Liver (tissue), 9 donors: ENCODE data around the gene ROR1. TPM values are rescaled to one million over a fixed set of nuclear protein-coding genes. Genes with fewer than 3 reads are reported as not detected.

ENCODE experiments used
- DNase-seq: peaks from one replicate; pipeline ENCODE4 v3.0.0-alpha.2; 2017; ENCODE audit warnings: low spot score
- H3K27ac ChIP-seq, 2 donors: one replicate each; pipeline ENCODE4 v1.7.0; 2013; ENCODE audit warnings: inconsistent platforms in 2 of 2, low read length in 2 of 2, control low read depth in 1 of 2, low read depth in 1 of 2, mild to moderate bottlenecking in 1 of 2
- H3K27me3 ChIP-seq, 4 donors: one replicate each; pipeline versions ENCODE4 v1.6.1 to v1.7.0; 2013; ENCODE audit warnings: low read length in 3 of 4, inconsistent platforms in 1 of 4, mild to moderate bottlenecking in 1 of 4, moderate library complexity in 1 of 4; ENCODE audit not compliant: control insufficient read depth in 4 of 4, insufficient read depth in 4 of 4
- H3K36me3 ChIP-seq, 4 donors: one replicate each; pipeline versions ENCODE4 v1.6.1 to v1.7.0; 2013; ENCODE audit warnings: low read length in 3 of 4, mild to moderate bottlenecking in 3 of 4, low read depth in 1 of 4, moderate library complexity in 1 of 4; ENCODE audit not compliant: control insufficient read depth in 4 of 4, insufficient read depth in 3 of 4
- H3K4me1 ChIP-seq, 4 donors: one replicate each; pipeline versions ENCODE4 v1.6.1 to v1.7.0; 2013; ENCODE audit warnings: low read length in 3 of 4, mild to moderate bottlenecking in 3 of 4, moderate library complexity in 1 of 4; ENCODE audit not compliant: control insufficient read depth in 4 of 4, insufficient read depth in 4 of 4
- H3K4me3 ChIP-seq, 3 donors: one replicate each; pipeline versions ENCODE4 v1.6.1 to v1.7.0; 2013; ENCODE audit warnings: low read length in 3 of 3, control low read depth in 1 of 3, low read depth in 1 of 3, mild to moderate bottlenecking in 1 of 3
- H3K9ac ChIP-seq, 2 donors: one replicate each; pipeline ENCODE4 v1.7.0; 2013; ENCODE audit warnings: low read length in 2 of 2, mild to moderate bottlenecking in 2 of 2, moderate library complexity in 2 of 2, control low read depth in 1 of 2, low read depth in 1 of 2
- H3K9me3 ChIP-seq, 4 donors: one replicate each; pipeline versions ENCODE4 v1.6.1 to v1.7.0; 2013; ENCODE audit warnings: low read length in 3 of 4; ENCODE audit not compliant: control insufficient read depth in 4 of 4
- ATF3 ChIP-seq: IDR thresholded peaks from 2 replicates; pipeline ENCODE4 v1.6.1; 2016; ENCODE audit warnings: antibody characterized with exemption
- CTCF ChIP-seq: fragments of 150-350 bp; IDR thresholded peaks from 2 replicates; pipeline ENCODE4 v1.5.1; 2017; ENCODE audit warnings: improper control_type of control experiment, low read depth, low read length; ENCODE audit not compliant: missing input control
- EGR1 ChIP-seq, 2 donors: IDR thresholded peaks; 2 replicates each; pipeline ENCODE4 v1.6.1; 2016 to 2018; ENCODE audit warnings: antibody characterized with exemption in 2 of 2, low read depth in 2 of 2
- FOXA1 ChIP-seq: IDR thresholded peaks from 2 replicates; pipeline ENCODE4 v1.6.1; 2016; ENCODE audit warnings: antibody characterized with exemption
- FOXA2 ChIP-seq: IDR thresholded peaks from 2 replicates; pipeline ENCODE4 v1.6.1; 2016; ENCODE audit warnings: antibody characterized with exemption
- GABPA ChIP-seq, 2 donors: IDR thresholded peaks in 1 of 2; conservative IDR thresholded peaks in 1 of 2; 2 replicates each; pipeline ENCODE4 v1.6.1; 2016; ENCODE audit warnings: antibody characterized with exemption in 2 of 2, mild to moderate bottlenecking in 1 of 2, moderate library complexity in 1 of 2
- HNF4A ChIP-seq, 2 donors: conservative IDR thresholded peaks; 2 replicates each; pipeline ENCODE4 v1.6.1; 2016; ENCODE audit warnings: antibody characterized with exemption in 2 of 2, mild to moderate bottlenecking in 2 of 2
- JUND ChIP-seq, 2 donors: IDR thresholded peaks; 2 replicates each; pipeline ENCODE4 v1.6.1; 2016; ENCODE audit warnings: antibody characterized with exemption in 2 of 2
- NR2F2 ChIP-seq: IDR thresholded peaks from 2 replicates; pipeline ENCODE4 v1.6.1; 2016; ENCODE audit warnings: antibody characterized with exemption
- RAD21 ChIP-seq, 2 donors: IDR thresholded peaks; 2 replicates each; pipeline ENCODE4 v1.6.1; 2016; ENCODE audit warnings: antibody characterized with exemption in 2 of 2, mild to moderate bottlenecking in 2 of 2
- REST ChIP-seq: IDR thresholded peaks from 2 replicates; pipeline ENCODE4 v1.6.1; 2016; ENCODE audit warnings: antibody characterized with exemption, mild to moderate bottlenecking
- RXRA ChIP-seq, 2 donors: IDR thresholded peaks; 2 replicates each; pipeline ENCODE4 v1.6.1; 2017 to 2018; ENCODE audit warnings: antibody characterized with exemption in 2 of 2, mild to moderate bottlenecking in 1 of 2
- YY1 ChIP-seq: IDR thresholded peaks from 2 replicates; pipeline ENCODE4 v1.6.1; 2016; ENCODE audit warnings: antibody characterized with exemption, mild to moderate bottlenecking
- WGBS: extraction: QIAGEN DNeasy Blood & Tissue Kit; methylation state at CpG from one replicate; pipeline ENCODE4 v1.1.7; 2013; 5-methylcytosine and 5-hydroxymethylcytosine counted together
- polyA plus RNA-seq, 2 donors: library from polyadenylated mRNA; stranded (reverse) in 1 of 2; unstranded in 1 of 2; fragments of 200-250 nt in 1 of 2; fragments of >200 nt in 1 of 2; fragmentation: Nextera tagmentation in 1 of 2; extraction: Ambion mirVana in 1 of 2; gene quantifications; one replicate each; pipeline versions ENCODE4 v1.2.1 to v1.2.3, GENCODE V29; 2013 to 2015
- total RNA-seq, 2 donors: library from RNA; depleted of rRNA; stranded (reverse); fragments of >200 nt; gene quantifications; one replicate each; pipeline ENCODE4 v1.2.3, GENCODE V29; 2014
- TF ChIP-seq, protein P1 (sequence below): IDR thresholded peaks from 2 replicates; pipeline ENCODE4 v1.6.1; 2016; ENCODE audit warnings: antibody characterized with exemption
- donor health status: healthy.
- donor health status: healthy.
- donor health status: healthy.
- donor health status: healthy.
- donor health status: healthy.

Gene ROR1
- total and polyA plus RNA-seq, 4 donors, result 0.15 to 0.98 (median 0.37) TPM

DNA sequence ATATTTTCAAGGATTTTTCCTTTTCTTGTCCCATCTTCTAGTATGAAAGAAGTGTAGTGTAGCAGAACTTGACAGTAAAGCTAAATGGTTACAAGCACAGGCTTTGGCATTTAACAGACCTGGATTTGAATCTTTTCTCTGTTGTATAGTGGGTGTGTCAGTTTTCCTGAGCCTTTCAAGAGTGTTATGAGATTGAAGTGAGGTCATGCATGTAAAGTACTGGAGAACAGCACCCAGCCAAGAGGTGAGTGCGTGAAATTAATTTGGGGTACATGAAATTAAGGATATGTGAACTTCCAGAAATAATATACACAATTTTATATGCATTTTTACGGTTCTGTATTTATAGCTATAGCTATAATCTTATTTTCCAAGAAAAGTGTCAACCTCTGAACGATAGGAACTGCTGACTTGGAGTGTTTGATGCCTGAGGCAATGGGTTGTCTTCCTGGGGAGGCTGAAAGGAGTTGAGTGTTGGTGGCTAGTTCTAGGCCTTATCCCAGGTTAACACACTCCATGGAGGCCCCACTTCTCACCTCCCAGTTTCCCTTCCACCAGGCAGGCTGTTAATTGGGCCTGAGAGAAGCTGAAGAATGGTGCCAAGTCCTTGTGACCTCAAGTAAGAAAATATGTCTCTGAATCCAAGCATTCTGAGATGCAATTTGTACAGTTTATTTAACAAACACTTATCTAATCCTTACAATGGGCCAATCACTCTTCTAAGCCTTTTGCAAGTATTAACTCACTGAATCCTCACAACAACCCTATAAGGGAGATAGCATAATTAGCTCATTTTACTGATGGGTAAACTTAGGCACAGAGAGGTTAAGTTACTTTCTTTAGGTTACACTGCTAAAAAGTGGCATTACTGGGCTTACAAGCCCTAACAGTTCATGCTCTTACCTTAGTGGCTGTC, 4.4 kb downstream of the ROR1 start:
- 87% methylated on average over 3 of the region's 3 CpGs for WGBS
- DNase-seq, result no peak
- H3K27me3 ChIP-seq, result peaks cover 0 to 2% (median 0%) of the 10 kb centered on the region in 4 donors
- TF ChIP-seq ATF3, result no peak
- no peak for TF ChIP-seq HNF4A (conservative IDR thresholded peaks at IDR 0.05)
- TF ChIP-seq RXRA (IDR thresholded peaks at IDR 0.05), result no peak
- H3K9me3 ChIP-seq, result no peaks in the 10 kb centered on the region
- H3K27ac ChIP-seq, result no peak overlapping the region
- H3K4me1 ChIP-seq, result peaks cover 0 to 22% (median 15%) of the 10 kb centered on the region in 4 donors
- no peak overlapping the region for H3K4me3 ChIP-seq
- no peaks in the 10 kb centered on the region for H3K36me3 ChIP-seq
- no peak overlapping the region for H3K9ac ChIP-seq

- DNase-seq, result no peak
- Histone ChIP-seq H3K36me3 (no peaks in the 10 kb centered on the region), H3K27me3 (peaks cover 0 to 2% (median 0%) of the 10 kb centered on the region in 4 donors), H3K27ac (no peak overlapping the region), H3K9ac (no peak overlapping the region), H3K4me1 (peaks cover 0 to 16% (median 9%) of the 10 kb centered on the region in 4 donors), H3K9me3 (no peaks in the 10 kb centered on the region), H3K4me3 (no peak overlapping the region)
- TF ChIP-seq JUND (IDR thresholded peaks at IDR 0.05) (no peak), RAD21 (IDR thresholded peaks at IDR 0.05) (no peak), NR2F2 (no peak), FOXA2 (no peak), GABPA (IDR thresholded peaks at IDR 0.05 in 1 of 2, conservative IDR thresholded peaks at IDR 0.05 in 1 of 2) (no peak), CTCF (no peak), YY1 (no peak), REST (no peak), RXRA (IDR thresholded peaks at IDR 0.05) (no peak), FOXA1 (no peak), EGR1 (IDR thresholded peaks at IDR 0.05; ENCODE audit: low read depth in 2 of 2) (no peak)
- TF ChIP-seq, protein P1, sequence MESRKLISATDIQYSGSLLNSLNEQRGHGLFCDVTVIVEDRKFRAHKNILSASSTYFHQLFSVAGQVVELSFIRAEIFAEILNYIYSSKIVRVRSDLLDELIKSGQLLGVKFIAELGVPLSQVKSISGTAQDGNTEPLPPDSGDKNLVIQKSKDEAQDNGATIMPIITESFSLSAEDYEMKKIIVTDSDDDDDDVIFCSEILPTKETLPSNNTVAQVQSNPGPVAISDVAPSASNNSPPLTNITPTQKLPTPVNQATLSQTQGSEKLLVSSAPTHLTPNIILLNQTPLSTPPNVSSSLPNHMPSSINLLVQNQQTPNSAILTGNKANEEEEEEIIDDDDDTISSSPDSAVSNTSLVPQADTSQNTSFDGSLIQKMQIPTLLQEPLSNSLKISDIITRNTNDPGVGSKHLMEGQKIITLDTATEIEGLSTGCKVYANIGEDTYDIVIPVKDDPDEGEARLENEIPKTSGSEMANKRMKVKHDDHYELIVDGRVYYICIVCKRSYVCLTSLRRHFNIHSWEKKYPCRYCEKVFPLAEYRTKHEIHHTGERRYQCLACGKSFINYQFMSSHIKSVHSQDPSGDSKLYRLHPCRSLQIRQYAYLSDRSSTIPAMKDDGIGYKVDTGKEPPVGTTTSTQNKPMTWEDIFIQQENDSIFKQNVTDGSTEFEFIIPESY, result no peak
- 75% methylated on average over 7 of the region's 7 CpGs for WGBS
Observed at GRCh38 chr1:63779338-63780211, 5.8 kb downstream of the ROR1 start.
